H1 (cell line): Measurements from ENCODE around the gene AMBN. TPM values are rescaled to one million over a fixed set of nuclear protein-coding genes. Genes with fewer than 3 reads are reported as not detected.

ENCODE experiments used
- ATF3 ChIP-seq: IDR thresholded peaks from 2 replicates; pipeline ENCODE4 v1.6.1; 2011; ENCODE audit warnings: low read depth, mild to moderate bottlenecking, low read length; ENCODE audit not compliant: insufficient read depth
- CHD7 ChIP-seq: fragments of 300-600 bp; sonication (generic); IDR thresholded peaks from 2 replicates; pipeline ENCODE4 v1.7.1; 2012; ENCODE audit warnings: low read length, moderate library complexity, mild to moderate bottlenecking, inconsistent platforms; ENCODE audit not compliant: insufficient replicate concordance
- HDAC6 ChIP-seq: IDR thresholded peaks from one replicate; pipeline ENCODE4 v1.7.1; 2012; ENCODE audit warnings: low read depth, mild to moderate bottlenecking, inconsistent platforms, low read length, moderate library complexity
- JUND ChIP-seq: IDR thresholded peaks from 2 replicates; pipeline ENCODE4 v1.6.1; 2011; ENCODE audit warnings: mild to moderate bottlenecking, improper control_type of control experiment, low read length
- KDM5A ChIP-seq: fragments of 200-600 bp; IDR thresholded peaks from 2 replicates; pipeline ENCODE4 v1.7.1; 2012; ENCODE audit warnings: mild to moderate bottlenecking, low read length, inconsistent platforms, mixed read lengths
- NRF1 ChIP-seq: IDR thresholded peaks from 2 replicates; pipeline ENCODE4 v1.6.1; 2011; ENCODE audit warnings: mild to moderate bottlenecking, low read depth, low read length, improper control_type of control experiment
- RAD21 ChIP-seq, 2 experiments: IDR thresholded peaks in 1 of 2; conservative IDR thresholded peaks in 1 of 2; 2 replicates each; pipeline ENCODE4 v1.6.1; 2011; ENCODE audit warnings: low read depth in 2 of 2, low read length in 2 of 2, improper control_type of control experiment in 1 of 2, inconsistent platforms in 1 of 2, mild to moderate bottlenecking in 1 of 2, moderate library complexity in 1 of 2
- polyA plus RNA-seq, 7 experiments: library from polyadenylated mRNA; depleted of rRNA in 3 of 7; stranded (reverse) in 5 of 7; unstranded in 2 of 7; fragments of >200 nt in 5 of 7; fragments of 200-250 nt in 2 of 7; gene quantifications; 1 replicate in 5 of 7; 2 replicates in 1 of 7; 4 replicates in 1 of 7; pipeline versions ENCODE4 v1.2.1 to v1.2.3, GENCODE V29; 2011 to 2013; ENCODE audit warnings: missing spikeins in 2 of 7, mixed read lengths in 2 of 7
- total RNA-seq: library from RNA; stranded (reverse); fragmentation: NEBNext Ultra II Directional; extraction: Animal tissue kit (Norgen Biotek cat#: 25700); gene quantifications from 2 replicates; pipeline ENCODE4 v1.2.1, GENCODE V29; 2021

AMBN gene
- total and polyA plus RNA-seq, 2 of the 8 experiments (the other 6 are each of a cell fraction or from before 2014, with no cell fraction given) = not detected

- TF ChIP-seq CHD7 = no peak
- no peak for TF ChIP-seq NRF1
- no peak for TF ChIP-seq ATF3
- TF ChIP-seq RAD21 (IDR thresholded peaks at IDR 0.05 in 1 of 2, conservative IDR thresholded peaks at IDR 0.05 in 1 of 2; ENCODE audit: low read depth in 2 of 2, low read length in 2 of 2) = peak; percentile 98 to 99
- TF ChIP-seq KDM5A = no peak
- TF ChIP-seq HDAC6 = no peak
- no peak for TF ChIP-seq JUND
- TF ChIP-seq, all 59 proteins: peak for 2
These were observed 9.5 kb downstream of the AMBN start (continued) for GRCh38 chr4:70601422-70602039.
